T-helper 1 cell (primary cell): Measurements from ENCODE around the gene HOTAIR.

Experiments used
- DNase-seq, 5 donors: peaks; one replicate each; pipeline ENCODE4 v3.0.0-alpha.2; 2012 to 2020

Gene HOTAIR

DNA sequence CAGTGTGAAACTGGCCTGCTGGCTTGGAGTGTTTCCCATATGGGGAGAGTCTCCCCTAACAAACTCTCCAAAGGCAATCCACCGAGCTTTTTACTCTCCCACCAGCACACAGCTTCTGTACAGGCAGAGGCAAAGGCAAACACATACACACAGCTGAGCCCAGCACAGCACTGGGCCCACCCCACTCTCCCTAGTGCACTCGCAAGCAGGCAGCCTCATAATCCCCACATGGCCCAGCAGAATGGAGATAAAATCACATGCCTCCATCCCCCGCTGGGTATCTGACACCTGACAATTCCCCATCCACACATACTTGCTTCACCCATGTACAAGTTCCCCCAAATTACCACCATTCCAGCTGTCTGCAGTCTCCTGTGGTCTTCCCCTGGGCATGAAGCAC, 16.6 kb downstream of the HOTAIR start:
- DNase-seq: no peak

DNA sequence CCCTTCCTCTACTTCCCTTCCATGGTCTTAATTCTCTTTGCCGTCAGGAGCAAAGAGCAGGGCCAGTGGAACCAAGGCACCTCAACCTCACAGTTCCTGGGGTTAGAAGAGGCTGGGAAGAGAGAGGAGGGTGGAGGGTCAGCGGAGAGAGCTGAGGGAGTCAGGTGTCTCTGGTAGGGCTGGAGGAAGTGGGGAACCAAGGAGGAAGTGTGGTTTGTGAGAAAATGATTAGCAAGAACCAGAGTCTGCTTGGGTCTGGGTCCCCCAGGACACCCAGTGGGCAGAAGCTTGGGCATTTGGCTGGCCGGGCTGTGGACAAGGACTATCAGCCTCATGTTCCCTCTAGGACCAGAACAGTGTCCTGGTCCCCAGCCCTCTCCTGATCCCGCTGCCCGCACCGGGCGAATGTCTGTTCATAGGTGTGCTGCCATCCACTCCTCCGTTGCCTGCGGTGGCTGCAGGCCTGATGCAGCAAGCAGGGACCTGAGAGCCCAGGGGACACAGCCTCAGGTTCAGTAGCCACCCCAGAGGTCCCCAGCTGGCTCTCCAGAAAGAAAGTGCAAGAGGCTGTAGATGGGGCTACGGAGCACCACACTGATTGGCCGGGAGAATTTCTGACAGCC, 17.7 kb downstream of the HOTAIR start:
- DNase-seq: no peak

DNA sequence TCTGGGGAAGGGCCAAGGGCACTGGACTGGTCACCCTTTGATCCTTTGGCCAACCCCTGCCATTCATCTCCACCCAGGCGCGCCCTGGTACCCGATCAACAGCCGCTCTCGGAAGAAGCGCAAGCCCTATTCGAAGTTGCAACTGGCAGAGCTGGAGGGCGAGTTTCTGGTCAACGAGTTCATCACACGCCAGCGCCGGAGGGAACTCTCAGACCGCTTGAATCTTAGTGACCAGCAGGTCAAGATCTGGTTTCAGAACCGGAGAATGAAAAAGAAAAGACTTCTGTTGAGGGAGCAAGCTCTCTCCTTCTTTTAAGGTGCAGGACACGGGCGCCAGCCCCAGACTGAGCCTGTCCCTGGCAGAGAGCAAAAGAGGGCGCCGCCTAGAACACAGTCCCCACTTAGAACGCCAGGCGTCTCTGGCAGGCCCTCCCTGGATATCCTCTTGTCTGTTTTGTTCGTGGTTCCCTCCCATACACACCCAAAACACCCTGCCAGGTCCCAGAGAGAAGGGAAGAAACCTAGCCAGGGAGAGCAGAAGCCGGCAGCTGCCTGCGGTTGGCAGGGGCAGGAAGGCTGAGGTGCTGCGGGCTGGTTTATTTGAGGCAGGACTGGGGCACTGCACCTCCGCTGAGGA, 18.4 kb downstream of the HOTAIR start:
- no peak for DNase-seq

DNA sequence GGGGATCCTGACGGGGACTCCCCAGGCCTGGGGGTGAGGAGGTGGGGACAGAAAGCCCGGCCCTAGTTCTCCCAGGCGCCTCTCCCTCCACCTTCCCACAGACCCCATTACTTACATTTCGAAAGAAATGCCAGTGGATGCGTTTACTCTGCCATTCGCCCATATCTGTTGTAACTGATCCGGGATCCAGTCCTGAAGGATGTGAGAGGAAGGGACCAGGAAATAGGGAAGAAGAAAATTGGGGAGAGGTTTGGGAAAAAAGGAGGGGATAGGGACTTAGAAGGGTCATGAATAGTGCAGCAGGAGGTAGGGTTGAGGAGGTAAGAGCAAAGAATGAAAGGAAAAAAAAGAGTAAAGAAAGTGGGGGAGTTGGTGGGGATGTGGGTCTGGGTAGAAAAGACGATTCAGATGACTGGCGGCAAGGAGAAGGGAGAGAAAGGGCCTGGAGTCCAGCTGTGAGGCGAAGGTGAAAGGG, 18.9 kb downstream of the HOTAIR start:
- DNase-seq: no peak

DNA sequence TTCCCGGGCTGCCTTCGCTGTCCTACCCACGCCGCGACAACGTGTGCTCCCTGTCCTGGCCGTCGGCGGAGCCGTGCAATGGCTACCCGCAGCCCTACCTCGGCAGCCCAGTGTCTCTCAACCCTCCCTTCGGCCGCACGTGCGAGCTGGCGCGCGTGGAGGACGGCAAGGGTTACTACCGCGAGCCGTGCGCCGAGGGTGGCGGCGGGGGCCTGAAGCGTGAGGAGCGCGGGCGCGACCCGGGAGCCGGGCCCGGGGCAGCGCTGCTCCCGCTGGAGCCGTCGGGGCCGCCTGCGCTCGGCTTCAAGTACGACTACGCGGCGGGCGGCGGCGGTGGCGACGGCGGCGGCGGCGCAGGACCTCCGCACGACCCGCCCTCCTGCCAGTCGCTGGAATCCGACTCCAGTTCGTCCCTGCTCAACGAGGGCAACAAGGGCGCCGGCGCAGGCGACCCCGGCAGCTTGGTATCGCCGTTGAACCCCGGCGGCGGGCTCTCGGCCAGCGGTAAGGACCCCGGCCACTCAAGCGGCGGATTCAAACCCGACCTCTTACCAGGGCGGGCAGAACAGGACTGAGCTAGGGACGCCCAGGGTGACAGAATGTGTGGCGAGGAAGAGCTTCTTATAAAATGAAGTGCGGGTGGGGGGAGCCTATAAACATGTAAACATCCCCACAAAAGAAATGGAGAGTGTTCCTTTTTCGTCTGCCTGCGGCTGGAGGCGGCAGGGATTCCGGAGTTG, 19.5 kb downstream of the HOTAIR start:
- DNase-seq: no peak

DNA sequence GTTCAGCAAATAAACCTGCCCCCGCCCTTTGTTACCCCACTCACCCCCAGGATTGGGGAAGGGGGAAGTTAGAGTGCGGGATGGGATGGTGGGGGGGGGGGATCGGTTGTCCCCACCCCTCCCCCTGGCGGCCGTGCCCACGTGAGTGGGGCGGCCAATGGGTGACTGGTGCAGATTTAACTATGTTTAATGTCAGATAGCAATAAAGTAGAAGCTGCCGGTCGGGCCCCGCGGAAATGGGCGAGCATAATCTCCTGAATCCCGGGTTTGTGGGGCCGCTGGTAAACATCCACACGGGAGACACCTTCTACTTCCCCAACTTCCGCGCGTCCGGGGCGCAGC, 20.1 kb downstream of the HOTAIR start, which contains the start of gene HOXC12:
HOXC12 (plus strand) TSS at position 210 of the 342 bp plus-strand sequence; CDS start at position 237, 27 bp downstream.
- no peak for DNase-seq

DNA sequence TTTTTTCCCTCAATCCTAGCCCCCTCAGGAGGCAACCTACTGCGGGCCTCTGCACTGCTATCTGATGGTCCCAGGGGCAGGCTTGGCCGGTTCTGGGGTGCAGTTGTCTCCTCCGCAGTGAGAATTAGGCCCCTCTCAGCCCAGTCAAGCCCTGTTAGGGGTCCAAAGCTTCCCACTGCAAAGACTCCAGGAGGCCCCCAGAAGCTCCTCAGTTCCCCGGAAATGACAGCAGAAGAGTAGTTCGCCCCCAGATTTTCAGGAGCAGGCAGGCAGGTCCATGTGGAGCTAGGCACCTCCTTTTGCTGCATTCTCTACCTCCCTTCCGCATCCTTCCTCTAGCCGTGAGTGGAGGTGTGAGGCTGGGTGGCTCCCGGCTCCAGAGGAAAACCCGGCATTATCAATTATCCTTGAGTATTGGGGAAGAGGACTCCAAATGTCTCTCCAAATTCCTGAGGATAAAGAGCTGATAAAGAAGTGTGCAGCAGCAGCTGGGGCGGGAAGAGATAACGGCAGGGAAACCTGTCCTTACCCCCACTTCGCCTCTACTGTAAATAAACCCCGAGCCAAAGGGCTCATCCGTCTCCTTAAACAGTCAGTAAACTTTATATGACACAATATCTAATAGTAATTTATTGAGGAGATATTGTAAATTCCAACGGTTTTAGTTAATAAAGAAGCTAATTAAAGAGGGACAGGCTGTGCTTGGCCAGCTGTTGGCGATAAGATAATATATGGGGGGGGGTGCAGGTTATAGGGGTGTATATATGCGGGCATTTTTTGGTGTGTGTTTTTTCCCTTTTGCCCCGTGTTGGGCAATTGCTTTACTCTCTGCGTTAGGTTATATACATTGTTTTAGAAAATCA, 20.7 kb downstream of the HOTAIR start:
- no peak for DNase-seq

DNA sequence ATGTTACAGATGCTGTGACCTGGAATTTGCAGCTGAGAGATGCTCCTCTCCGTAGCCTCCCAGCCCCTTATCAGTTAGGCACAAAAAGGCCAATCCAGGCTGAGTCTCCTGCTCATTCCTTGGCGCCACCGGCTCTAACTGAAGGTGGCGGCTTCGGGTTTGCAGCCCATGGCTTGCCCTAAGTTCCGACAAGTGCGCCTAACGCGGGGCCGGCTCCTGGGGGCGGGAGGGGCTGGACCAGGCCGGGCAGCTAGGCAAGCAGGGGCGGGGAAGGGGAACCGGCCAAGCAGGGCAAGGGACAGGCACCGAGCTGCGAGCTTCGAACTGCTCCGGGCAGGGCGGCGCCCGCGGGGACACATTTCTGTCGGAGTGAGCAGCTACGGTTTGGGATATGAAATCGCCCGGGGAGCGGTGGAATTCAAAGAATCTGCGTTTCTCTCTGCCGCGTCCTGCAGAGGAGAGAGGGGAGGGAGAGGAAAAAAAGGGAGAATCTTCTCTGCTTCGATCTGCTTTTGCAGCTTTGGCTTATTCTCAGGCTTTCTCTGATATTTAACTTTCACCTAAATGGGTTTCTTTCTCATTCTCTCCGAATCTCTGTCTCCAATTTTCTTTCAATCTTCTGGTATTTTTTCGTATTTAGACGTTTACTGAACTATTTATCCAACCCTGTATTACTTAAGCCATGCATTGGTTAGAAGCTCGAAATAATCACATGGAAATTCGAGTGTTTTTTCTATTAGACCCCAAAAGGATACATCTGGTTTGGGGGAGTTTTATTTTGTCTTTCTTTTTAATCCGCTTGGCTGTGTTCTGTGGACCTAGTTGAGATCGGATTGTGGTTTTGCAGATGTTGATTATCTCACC, 21.7 kb downstream of the HOTAIR start:
- DNase-seq: no peak

DNA sequence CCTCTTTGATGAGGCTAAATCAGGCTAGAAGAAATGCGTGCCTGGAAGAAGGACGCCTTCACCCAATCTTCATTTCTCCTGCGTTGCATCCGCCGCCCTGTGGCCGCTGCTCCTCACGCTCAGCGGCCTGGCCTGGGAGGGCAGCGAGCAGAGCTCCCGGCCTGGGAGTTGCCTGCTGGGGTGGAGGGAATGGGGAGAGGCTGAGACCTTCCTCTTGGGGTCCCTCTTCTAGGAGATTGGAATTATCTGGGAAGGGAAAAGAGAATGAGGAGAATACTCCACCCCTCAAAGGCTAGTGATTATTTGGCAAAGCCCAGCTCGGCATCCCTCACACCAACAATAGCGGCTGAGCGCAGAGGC, 22.4 kb downstream of the HOTAIR start:
- DNase-seq: no peak

DNA sequence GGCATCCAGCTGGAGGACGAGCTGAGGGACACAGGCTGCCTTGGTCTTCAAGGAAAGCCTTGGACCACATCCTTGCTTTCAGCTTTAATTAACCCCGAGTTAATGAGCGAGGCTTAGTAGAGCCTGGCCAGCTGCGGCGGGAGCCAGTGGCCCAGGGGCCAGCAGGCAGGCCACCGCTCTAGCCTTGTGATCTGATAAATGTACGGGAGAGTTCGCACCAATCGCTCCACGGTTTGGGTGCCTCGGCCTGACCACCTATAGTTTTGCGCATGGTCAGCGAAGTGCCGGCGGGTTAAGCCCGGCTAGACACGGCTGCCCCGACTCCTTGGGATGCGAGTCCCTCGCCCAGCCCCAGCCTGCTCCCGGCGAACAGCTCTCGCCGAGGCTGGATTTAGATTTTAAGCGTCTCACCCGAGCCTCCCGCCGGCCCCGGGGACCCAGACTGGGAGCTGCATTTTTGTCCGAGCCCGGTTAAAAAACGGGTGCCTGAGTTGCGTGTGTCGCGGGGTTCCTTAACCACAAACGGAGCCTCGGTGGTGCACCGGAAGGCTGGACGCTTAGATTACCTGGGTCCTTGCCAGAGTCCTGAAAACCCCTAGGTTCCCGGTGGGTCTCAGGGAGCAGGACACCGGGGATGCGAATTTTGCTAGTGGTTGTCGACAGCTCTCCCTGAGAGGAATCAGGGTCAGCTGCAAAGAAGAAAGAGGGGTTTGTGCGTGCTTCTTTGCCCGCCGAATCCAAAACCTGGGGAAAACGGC, 23.0 kb downstream of the HOTAIR start:
- DNase-seq: no peak

DNA sequence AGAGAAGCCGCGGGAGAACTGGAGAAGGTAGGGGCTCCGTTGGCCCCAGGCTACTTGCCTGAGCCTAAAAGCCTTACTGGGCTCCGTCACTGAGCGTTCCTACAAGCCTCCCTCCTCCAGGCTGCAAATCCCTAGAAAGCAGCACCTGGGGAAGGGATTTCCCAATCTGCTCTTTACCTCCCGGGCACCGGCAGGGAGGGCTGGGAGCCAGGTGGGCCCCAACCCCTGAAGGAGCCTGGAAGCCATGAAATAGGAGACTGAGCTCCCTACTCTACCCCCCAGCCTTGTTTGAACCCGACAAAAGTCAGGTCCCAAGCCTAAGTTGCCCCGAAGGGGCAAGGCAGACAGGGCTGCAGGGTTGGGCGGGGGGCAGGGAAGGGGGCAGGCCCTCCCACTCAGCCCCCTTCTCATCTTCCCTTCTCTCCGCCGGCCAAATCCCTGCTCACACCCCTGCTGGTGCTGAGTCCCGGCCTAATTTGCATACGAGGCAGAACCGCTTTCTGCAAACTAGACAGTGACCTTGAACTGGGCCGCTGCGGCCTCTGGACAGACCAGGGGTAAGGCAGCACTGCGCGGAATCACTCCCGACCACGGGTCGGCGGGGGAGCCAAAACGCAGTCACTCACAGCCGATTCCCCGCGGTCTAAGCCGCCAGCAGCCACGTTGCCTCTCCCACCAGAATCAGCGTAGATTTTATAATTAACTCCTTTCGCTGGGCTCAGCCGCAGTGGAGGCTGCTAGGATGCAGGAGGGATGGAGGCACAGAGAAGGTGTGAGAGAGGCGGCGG, 23.8 kb downstream of the HOTAIR start:
- DNase-seq: no peak

DNA sequence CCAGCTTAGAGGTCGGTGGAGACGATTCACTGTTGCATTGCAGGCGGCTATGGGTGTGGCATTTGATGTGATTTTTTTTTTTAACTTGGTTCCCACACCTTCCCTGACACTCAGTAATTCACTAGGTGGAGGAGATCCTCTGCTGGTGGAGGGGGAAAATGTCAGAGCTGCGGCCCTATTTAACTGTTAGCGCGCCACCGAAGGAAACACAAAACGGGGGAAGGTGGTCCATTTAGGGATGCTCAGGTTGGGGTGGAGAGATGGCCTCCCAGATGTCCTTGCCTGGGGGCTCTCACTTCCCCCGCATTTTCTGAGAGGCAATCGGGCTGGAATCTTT, 24.3 kb downstream of the HOTAIR start:
- no peak for DNase-seq

DNA sequence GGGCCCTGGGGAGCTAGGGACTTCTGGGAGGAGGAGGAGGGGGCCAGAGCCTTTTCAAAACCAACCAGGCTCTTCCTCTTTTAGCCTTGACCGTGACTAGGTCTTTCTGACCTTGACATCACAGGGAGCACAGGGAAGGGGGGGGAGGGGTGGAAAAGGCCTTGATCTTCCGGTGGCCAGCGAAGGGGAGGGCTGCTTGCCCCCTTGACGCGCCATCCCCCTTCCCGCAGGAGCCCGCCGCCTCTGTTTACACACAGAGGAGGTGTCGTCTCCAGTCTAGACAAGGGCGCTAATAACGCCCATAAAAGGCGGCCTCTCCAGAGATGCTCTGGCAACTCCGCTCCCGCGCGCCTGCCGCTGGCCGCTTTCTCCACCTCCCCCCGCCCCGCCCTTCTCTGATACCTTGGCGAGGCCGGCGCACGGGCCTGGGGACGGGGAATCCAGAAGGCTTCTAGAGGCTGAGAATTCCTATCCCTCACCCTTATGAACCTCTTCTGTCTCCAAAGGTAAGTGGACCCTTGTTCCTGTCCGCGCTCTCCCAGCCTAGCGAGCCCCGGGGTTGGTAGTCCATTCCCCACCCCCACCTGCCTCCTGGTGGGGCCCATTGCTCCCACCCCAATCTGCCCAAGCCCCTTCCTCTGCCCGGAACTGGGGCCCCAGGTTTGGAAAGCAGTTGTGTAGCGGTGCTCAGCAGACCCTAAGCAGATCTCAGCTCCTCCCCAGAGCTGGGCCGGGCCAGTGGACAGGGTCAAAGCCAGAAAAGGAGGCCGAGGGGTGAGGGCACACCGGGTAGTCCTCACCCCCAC, 24.9 kb downstream of the HOTAIR start:
- no peak for DNase-seq

DNA sequence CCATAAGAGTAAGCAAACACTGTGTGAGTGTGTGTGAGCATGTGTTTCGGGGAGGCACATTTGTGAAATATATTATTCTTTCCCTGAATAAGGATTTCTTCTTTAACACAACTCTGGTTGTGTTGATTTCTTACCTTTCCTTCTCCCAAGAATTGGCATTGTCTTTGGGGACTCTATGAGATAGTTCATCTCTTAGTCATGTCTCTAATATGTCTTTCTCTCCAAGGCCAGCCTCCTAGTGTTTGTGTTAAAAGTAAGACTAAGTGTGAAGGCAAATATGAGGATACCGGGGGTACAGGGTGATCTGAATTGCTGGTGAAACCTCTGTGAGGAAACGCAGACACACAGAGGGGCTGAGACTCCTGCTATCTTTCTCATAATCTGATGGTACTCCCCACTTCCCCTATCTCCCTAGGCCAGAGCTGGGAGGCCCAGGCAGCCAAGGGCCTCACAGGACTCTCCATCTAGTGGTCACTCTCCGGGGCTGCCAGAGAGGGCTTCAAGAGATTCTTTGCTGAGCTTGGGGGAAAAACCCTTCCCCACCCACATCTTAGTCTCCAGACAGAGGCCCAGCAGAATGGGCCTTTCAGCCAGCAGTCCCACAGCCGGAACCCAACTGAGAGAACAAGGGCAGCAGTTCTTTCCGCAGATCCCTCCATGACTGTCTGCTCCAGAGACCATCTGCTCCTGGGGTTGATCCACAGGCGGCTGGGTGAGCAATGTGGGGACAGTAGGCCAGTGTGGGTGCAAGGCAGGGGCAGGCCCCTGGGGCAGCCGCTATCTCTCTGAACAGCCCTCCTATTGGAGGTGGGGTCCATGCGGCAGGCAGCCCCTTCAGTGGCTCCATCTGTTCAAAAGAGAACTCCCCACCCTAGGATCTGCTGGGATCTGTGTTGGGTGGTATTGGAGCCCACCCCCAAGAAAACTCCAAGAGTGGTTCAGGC, 25.8 kb downstream of the HOTAIR start:
- DNase-seq: no peak

DNA sequence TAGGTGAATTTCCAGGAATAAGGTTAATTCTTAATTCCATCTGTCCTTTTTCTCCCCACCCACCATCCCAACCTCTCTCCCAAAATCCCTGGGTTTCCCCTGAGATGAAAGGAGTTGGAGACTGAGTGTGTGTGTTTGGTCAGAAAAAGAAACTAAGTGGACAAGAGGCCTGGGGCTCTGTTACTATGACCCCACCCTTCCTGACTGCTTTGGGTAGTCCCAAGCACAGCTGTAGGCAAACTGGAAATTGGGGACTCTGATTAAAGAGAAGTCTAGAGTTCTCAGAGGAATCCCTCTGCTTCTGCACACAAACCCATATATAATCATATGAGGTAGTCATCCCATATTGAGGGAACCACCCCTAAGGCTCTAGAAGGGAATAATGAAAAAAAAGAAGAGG, 27.0 kb downstream of the HOTAIR start:
- DNase-seq: no peak

DNA sequence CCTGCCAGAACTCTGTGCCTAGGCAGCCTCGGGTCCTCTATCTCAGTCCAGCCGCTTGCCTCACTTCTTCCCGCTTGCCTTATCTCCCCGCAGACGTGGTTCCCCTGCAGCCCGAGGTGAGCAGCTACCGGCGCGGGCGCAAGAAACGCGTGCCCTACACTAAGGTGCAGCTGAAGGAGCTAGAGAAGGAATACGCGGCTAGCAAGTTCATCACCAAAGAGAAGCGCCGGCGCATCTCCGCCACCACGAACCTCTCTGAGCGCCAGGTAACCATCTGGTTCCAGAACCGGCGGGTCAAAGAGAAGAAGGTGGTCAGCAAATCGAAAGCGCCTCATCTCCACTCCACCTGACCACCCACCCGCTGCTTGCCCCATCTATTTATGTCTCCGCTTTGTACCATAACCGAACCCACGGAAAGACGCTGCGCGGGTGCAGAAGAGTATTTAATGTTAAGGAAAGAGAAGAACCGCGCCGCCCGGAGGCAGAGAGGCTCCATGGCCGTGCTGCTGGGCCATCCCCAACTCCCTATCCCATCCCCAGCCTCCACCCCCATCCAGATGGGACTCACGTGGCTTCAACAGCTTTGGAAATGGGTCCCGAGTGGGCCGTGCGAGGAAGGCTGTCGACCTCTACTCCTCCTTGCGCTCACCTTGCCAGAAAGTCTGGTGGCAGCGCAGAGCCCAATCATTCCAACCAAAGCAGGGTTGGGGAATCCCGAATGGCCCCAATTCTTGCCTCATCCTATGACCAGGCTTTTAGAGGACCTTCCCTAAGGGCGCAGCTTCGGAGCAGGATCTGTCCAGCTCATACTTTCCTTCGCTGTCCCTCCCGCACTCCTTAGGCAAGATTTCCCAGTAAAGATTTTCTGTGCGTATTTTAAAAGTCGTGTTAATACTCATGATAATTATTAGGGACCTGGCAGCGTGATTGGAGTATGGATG, 29.6 kb downstream of the HOTAIR start:
- DNase-seq: no peak

DNA sequence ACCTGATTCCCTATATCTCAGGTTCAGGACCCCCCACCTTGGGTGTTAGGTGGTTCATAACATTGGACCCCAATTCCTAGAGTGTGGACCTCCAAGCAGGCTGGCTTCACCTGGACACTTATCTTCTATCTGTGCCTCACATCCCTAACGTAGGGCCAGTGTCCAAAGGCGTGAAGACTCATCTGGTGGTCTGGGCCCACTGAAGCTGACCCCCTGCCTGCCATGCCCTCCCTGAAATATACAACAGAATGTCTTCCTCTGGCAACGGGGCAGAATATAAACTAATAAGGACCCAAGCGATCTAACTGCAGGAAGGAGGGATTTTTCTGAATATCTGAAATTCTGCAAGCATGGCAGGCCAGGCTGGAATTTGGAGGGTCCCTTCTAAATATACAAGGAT, 30.5 kb downstream of the HOTAIR start:
- DNase-seq: no peak
